HG02970 (cell line): ENCODE results near the gene TOGARAM1.
"Not testable (repeated sequence)": the region's sequence is repeated elsewhere in the genome, so short reads cannot be mapped to it uniquely, and the experiment has no call there.

ENCODE experiments used
- ATAC-seq: cut with Tn5 transposase; IDR thresholded peaks from one replicate; pipeline ENCODE4 v1.9.1; 2021; ENCODE audit warnings: mild to moderate bottlenecking, moderate library complexity, moderate number of reproducible peaks; ENCODE audit not compliant: unreplicated experiment, low FRiP score

The TOGARAM1 gene

DNA sequence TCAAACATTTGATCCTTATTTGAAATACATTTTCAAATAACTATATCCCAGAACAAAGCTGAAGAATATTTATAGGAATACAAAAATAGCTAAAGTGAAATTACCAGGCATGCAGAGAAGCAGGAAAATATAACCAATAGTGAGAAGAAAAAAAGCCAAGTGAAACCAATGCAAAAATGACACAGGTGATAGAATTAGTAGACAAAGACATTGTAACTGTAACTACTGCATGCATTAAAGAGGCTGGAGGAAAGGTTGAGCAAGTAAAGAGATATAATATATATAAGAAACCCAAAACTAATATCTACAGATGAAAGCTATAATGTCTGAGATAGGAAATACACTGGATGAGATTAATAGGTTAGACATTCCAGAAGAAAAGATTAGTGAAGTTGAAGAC is 72.7 kb downstream of the TOGARAM1 start:
- ATAC-seq, result no peak

- no peak for ATAC-seq
These were observed 76.3 kb downstream of the TOGARAM1 start for GRCh38 chr14:45038256-45038655.

- no peak for ATAC-seq
These were observed 76.9 kb downstream of the TOGARAM1 start for GRCh38 chr14:45038865-45039264.

- no peak for ATAC-seq
These were observed 77.4 kb downstream of the TOGARAM1 start for GRCh38 chr14:45039390-45039789.

- ATAC-seq, result no peak
These were observed 79.7 kb downstream of the TOGARAM1 start for GRCh38 chr14:45041641-45042040.

DNA sequence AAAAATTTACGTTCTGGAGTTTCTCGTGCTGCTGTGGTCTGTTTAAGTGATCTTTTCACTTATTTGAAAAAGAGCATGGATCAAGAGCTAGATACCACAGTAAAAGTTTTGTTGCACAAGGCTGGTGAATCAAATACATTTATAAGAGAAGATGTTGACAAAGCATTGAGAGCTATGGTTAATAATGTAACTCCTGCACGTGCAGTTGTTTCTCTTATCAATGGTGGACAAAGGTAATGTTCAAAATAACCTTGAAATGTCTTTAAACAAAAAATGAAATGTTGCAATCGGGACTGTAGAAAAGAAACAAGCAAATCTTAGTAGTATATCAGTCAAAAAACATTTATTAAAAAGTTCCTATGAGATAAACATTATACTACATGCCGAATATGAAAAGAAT is 82.6 kb downstream of the TOGARAM1 start:
- ATAC-seq, result no peak

DNA sequence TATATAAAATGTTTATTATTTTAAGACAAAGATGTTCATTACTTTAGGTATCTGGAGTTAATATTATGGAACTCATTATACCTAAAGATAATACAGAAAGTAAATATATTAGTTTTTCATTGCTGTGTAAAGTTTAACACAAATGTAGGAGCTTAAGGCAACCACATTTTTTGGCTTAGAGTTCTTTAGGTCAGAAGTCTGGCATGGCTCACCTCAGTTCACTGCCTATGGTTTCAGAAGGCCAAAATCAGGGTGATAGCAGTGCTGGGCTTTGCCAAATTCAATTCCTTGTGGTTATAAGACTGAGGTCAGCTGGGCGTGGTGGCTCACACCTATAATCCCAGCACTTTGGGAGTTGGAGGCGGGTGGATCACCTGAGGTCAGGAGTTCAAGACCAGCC is 86.4 kb downstream of the TOGARAM1 start:
- no peak for ATAC-seq

DNA sequence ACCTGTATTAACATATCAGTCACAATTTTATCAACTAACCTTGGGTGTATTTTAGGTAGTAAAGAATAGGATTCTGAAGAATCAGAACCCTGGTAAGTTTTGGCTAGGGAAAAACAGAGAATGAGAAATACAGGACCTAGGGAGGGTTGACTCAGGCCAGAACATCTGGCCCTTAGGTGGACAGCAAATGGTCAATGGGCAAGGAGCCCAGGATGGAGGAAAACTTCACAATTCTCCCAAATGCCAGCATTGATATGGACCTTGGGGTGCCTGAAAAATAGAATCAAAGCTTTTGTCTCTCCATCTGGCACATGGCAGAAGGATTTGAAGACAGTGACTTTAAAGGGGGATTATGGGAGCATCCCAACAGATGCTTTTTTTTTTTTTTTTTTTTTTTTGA is 89.2 kb downstream of the TOGARAM1 start:
- no peak for ATAC-seq

DNA sequence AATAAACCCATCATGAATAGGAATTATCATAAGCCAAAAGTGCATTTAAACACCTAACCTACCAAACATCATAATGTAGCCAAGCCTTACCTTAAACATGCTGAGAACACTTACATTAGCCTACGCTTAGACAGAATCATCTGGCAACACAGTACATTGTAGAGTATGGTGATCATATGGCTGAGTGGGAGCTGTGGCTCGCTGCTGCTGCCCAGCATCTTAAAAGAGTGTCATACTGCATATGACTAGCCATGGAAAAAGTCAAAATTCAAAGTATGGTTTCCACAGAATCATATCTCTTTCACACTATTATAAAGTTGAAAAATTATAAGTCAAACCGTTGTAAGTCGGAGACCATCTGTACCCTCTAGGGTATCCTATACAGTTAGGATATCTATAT is 89.9 kb downstream of the TOGARAM1 start:
- no peak for ATAC-seq

DNA sequence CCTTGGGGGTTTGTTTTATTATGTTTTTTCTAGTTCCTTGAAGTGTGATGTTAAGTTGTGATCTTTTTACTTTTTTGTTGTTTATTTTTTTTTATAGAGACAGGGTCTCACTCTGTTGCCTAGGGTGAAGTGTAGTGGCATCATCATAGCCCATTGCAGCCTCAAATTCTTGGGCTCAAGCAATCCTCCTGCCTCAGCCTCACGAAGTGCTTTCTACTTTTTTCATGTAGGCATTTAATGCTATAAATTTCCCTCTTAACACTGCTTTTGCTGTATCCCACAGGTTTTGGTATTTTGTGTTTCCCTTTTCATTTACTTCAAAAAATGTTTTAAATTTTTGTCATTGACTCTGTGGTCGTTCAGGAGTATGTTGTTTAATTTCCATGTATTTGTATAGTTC is 95.4 kb downstream of the TOGARAM1 start:
- no peak for ATAC-seq

DNA sequence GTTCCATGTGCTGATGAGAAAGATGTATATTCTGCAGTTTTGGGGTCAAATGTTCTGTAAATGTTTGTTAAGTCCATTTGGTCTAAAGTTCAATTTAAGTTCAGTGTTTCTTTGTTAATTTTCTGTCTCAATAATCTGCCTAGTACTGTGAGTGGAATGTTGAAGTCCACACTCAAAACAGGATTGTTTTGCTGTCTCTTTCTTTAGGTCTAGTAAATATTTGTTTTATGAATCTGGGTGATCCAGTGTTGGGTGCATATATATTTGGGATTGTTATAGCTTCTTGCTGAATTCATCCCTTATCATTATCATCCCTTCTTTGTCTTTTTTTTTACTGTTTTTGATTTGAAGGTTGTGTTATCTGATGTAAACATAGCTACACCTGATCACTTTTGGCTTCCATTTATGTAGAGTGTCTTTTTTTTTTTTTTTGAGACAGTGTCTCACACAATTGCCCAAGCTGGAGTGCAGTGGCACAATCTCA is 95.9 kb downstream of the TOGARAM1 start:
- ATAC-seq, result no peak

DNA sequence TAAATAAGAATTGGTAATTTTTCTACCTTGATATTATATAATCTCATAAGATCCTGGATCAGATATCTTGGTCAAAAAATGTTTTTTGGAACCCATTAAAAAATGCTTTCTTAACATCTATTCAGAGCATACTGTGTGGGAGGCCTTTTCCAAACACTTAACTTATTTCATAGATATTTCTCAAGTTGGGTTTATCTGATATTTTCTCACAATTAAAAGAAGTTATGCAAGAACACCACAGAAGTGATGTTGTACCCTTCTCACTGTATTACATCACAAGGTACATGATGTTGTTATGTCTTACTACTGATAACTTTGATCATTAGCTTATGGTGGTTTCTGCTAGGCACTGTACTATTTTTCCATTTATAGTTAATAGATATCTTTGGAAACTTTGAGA is 98.6 kb downstream of the TOGARAM1 start:
- no peak for ATAC-seq

DNA sequence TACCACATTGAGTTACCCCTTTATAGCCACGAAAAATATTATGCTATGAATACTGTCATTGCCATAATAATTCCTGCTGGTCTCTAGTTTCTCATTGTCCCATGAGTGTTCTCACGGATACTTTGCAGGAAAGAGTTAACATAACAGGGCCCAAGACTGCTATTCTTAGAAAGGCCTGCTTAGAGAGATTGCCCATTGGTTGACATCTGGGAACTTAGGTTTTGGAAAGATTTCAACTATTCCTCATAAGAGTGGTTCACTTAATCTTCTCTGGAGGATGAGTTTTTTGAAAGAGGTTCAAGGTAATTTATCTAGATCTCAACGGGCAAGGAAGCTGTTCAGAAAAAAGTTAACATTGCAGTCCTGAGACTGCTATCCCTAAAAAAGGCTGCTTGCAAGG is 103.5 kb downstream of the TOGARAM1 start:
- no peak for ATAC-seq

GRCh38 chr14:45065956-45066355 is 104.0 kb downstream of the TOGARAM1 start:
- ATAC-seq, result no peak

- no peak for ATAC-seq
These were observed 104.7 kb downstream of the TOGARAM1 start for GRCh38 chr14:45066667-45067066.

DNA sequence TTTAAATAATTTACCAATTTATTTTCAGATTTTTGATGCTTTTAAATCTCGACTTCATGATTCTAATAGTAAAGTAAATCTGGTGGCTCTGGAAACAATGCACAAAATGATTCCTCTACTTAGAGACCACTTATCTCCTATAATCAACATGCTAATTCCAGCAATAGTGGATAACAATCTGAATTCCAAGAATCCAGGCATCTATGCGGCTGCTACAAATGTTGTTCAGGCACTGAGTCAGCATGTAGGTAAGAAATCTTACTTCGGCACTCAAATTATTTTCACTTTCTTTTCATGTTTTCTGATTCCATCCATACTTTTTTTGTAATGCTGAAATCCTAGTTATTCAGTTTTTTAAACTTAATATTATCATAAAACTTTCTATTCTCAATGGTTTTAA is 106.4 kb downstream of the TOGARAM1 start:
- no peak for ATAC-seq

DNA sequence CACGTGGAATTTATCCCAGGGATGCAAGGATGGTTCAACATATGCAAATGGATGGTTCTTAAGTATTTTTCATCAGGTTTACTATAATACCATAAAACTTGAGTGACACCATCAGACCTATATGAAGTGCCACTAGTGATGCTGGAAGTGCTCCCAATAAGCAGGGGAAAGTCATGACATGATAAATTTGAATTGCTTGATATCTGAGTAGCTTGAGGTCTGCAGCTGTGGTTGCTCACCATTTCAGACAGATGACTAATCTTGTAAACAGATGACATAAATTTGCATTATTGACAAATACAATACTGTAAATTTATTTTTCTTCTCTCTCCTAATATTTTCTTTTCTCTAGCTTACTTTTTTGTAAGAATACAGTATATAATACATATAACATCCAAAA is 108.2 kb downstream of the TOGARAM1 start:
- no peak for ATAC-seq

DNA sequence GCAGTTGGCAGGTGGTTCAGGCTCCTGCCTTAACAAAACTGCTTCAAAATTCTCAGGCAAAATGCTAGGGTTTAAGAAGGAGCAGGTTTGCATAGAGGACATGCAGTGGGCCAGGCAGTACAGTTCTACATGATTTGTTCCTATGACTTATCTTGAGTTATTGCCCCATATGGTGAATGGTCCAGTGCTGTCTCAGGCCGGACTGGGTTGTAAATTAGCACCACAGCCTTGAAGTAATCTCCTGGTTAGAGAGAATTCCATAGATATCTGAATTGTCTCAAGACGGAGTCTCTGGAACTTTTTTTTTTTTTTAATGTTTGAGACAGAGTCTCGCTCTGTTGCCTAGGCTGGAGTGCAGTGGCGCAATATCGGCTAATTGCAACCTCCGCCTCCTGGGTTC is 110.1 kb downstream of the TOGARAM1 start:
- no peak for ATAC-seq

DNA sequence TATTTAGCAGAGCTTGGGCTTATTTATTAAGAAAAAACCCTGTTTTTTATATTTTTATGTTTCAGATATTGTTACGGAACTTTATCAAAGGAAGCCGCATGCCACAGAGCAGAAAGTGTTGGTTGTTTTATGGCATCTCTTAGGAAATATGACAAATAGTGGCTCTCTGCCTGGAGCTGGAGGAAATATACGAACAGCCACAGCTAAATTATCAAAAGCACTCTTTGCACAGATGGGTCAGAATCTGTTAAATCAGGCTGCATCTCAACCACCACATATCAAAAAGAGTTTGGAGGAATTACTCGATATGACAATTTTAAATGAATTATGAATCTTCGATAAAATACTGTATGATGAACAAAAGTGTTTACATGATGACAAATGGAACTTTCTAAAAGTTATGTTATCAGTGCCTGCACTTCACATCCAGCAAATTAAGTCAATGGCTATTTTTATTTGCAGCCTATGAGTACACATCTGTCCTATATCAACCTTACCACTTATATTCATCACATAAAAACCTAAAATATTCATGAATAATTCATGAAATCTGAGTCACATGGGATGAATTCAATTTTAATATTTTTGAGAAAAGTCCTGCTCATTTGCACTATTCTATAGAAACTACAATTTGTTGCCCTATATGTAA is 111.4 kb downstream of the TOGARAM1 start:
- no peak for ATAC-seq

DNA sequence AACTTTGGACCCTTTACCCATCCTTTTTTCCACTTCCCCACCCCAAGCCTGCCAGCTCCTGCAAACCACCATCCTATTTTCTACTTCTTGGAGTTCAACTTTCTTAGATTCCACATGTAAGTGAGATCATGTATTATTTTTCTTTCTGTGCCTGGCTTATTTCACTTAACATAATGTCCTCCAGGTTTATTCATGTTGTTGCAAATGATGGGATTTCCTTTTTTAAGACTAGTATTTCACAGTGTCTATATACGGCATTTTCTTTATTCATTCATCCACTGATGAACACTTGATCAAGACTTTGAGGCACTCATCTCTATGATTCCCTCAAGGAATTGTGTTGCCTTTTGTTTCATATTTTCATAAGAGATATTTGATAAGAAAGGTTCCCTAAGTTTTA is 116.3 kb downstream of the TOGARAM1 start:
- ATAC-seq, result no peak

- not testable (repeated sequence) for ATAC-seq
These were observed 118.5 kb downstream of the TOGARAM1 start for GRCh38 chr14:45080416-45080968.

DNA sequence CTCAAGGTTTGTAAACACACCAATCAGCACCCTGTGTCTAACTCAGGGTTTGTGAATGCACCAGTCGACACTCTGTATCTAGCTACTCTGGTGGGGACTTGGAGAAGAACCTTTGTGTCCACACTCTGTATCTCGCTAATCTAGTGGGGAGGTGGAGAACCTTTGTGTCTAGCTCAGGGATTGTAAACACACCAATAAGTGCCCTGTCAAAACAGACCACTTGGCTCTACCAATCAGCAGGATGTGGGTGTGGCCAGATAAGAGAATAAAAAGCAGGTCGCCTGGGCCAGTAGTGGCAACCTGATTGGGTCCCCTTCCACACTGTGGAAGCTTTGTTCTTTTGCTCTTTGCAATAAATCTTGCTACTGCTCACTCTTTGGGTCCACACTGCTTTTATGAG is 119.1 kb downstream of the TOGARAM1 start:
- ATAC-seq, result not testable (repeated sequence)
